GM12878 (cell line): ENCODE measurements around the gene C17orf113. TPM values are rescaled to one million over a fixed set of nuclear protein-coding genes. Genes with fewer than 3 reads are reported as not detected.

Experiments used
- ATAC-seq: fragments of 200-7000 bp; cut with Tn5 transposase; 3 replicates; pipeline ENCODE4 v1.9.1; 2020; ENCODE audit warnings: mild to moderate bottlenecking, moderate library complexity
- BruUV-seq: library from RNA; stranded (reverse); fragments of 400-500 nt; replicated peaks from 2 replicates; lab custom pipeline; 2021; lab: Mats Ljungman, UMichigan
- CTCF ChIA-PET: fragments of 300-600 bp; sonication (Branson Sonifier 250); formaldehyde crosslinking; extraction: SDS; loops from one replicate; lab custom pipeline; 2021; ENCODE audit warnings: inconsistent platforms; lab: Yijun Ruan, JAX
- POLR2A ChIA-PET: fragments of 350-600 bp; formaldehyde crosslinking; extraction: SDS; loops from one replicate; lab custom pipeline; 2021; ENCODE audit warnings: inconsistent platforms; lab: Charles Lee
- RAD21 ChIA-PET: fragments of 300-600 bp; sonication (Branson Sonifier 250); formaldehyde crosslinking; loops from one replicate; lab custom pipeline; 2023; ENCODE audit warnings: antibody characterized with exemption; ENCODE audit not compliant: unreplicated experiment; lab: Charles Lee
- SMC1A ChIA-PET: fragments of 300-600 bp; sonication (Branson Sonifier 250); formaldehyde crosslinking; loops from one replicate; lab custom pipeline; 2023; ENCODE audit not compliant: unreplicated experiment, uncharacterized antibody; lab: Charles Lee
- DNase-seq: peaks from one replicate; pipeline ENCODE4 v3.0.0-alpha.2; 2011; ENCODE audit warnings: low read depth, low spot score
- FAIRE-seq: peaks from 3 replicates; lab custom pipeline; 2011; peaks lifted over from hg19 to GRCh38; lab: Jason Lieb, UNC
- H2AFZ ChIP-seq: 2 replicates; pipeline ENCODE4 v1.6.0; 2011; ENCODE audit warnings: low read depth, low read length, control low read depth; ENCODE audit not compliant: control insufficient read depth
- H3K27ac ChIP-seq: 2 replicates; pipeline ENCODE4 v1.5.1; 2011; ENCODE audit warnings: control low read depth; ENCODE audit not compliant: control insufficient read depth, insufficient read depth
- H3K27me3 ChIP-seq, 2 experiments: replicated peaks in 1 of 2; 2 replicates each; pipeline versions ENCODE4 v1.6.0 to v1.6.1; 2011; ENCODE audit warnings: low read length in 1 of 2; ENCODE audit not compliant: control insufficient read depth in 2 of 2, insufficient read depth in 2 of 2
- H3K36me3 ChIP-seq, 2 experiments: 2 replicates each; pipeline ENCODE4 v1.5.1; 2011; ENCODE audit warnings: low read length in 1 of 2; ENCODE audit not compliant: control insufficient read depth in 2 of 2, insufficient read depth in 2 of 2
- H3K4me1 ChIP-seq: 2 replicates; pipeline ENCODE4 v1.6.1; 2011; ENCODE audit warnings: mild to moderate bottlenecking, low read length, moderate library complexity, mixed read lengths; ENCODE audit not compliant: control insufficient read depth, insufficient read depth
- H3K4me2 ChIP-seq: 2 replicates; pipeline ENCODE4 v1.6.0; 2011; ENCODE audit warnings: control low read depth; ENCODE audit not compliant: control insufficient read depth, insufficient read depth
- H3K4me3 ChIP-seq: fragments of 200-600 bp; sonication (generic); 2 replicates; pipeline ENCODE4 v1.5.1; 2016
- H3K79me2 ChIP-seq: 2 replicates; pipeline ENCODE4 v1.6.0; 2011; ENCODE audit warnings: low read length; ENCODE audit not compliant: control insufficient read depth, insufficient read depth
- H3K9ac ChIP-seq: 2 replicates; pipeline ENCODE4 v1.8.0; 2011; ENCODE audit warnings: low read length, control low read depth, mixed read lengths; ENCODE audit not compliant: control insufficient read depth, insufficient read depth
- H3K9me3 ChIP-seq: replicated peaks from 3 replicates; pipeline ENCODE4 v1.5.1; 2011; ENCODE audit warnings: mild to moderate bottlenecking, low read length; ENCODE audit not compliant: control insufficient read depth, insufficient read depth
- H4K20me1 ChIP-seq: 2 replicates; pipeline ENCODE4 v1.6.0; 2011; ENCODE audit not compliant: control insufficient read depth, insufficient read depth
- CREM ChIP-seq: IDR thresholded peaks from 2 replicates; pipeline ENCODE4 v1.6.1; 2014; ENCODE audit warnings: antibody characterized with exemption, low read depth
- E4F1 ChIP-seq: fragments of 450-650 bp; IDR thresholded peaks from 2 replicates; pipeline ENCODE4 v1.6.1; 2018; ENCODE audit warnings: borderline replicate concordance, mild to moderate bottlenecking; ENCODE audit not compliant: partially characterized antibody
- NFYA ChIP-seq: IDR thresholded peaks from 2 replicates; pipeline ENCODE4 v1.6.1; 2011; ENCODE audit warnings: low read depth, mild to moderate bottlenecking, low read length, improper control_type of control experiment, borderline replicate concordance
- RAD21 ChIP-seq: IDR thresholded peaks from 2 replicates; pipeline ENCODE4 v1.6.1; 2011; ENCODE audit warnings: mild to moderate bottlenecking, low read depth, low read length, moderate library complexity; ENCODE audit not compliant: insufficient read depth
- REST ChIP-seq: IDR thresholded peaks from 2 replicates; pipeline ENCODE4 v1.6.1; 2012; ENCODE audit warnings: mild to moderate bottlenecking, low read depth, low read length
- TCF7 ChIP-seq: IDR thresholded peaks from 2 replicates; pipeline ENCODE4 v1.6.1; 2014; ENCODE audit warnings: antibody characterized with exemption, borderline replicate concordance
- ZBTB40 ChIP-seq: fragments of 450-650 bp; IDR thresholded peaks from 2 replicates; pipeline ENCODE4 v1.6.1; 2016; ENCODE audit warnings: mild to moderate bottlenecking, moderate library complexity, borderline replicate concordance
- ZZZ3 ChIP-seq: IDR thresholded peaks from 2 replicates; pipeline ENCODE4 v1.6.1; 2011; ENCODE audit warnings: low read depth; ENCODE audit not compliant: control insufficient read depth, insufficient read length
- WGBS: methylation state at CpG from one replicate; pipeline ENCODE4 v1.1.6; 2016; ENCODE audit warnings: low lambda C conversion rate; ENCODE audit not compliant: insufficient replicate concordance, insufficient coverage; ENCODE audit errors: missing lambda C conversion rate; 5-methylcytosine and 5-hydroxymethylcytosine counted together
- in situ Hi-C: fragments of 300-500 bp; cut with MboI; formaldehyde crosslinking; loops from 9 replicates; pipeline ENCODE4 v1.14.3; 2018; ENCODE audit warnings: mixed read lengths
- intact Hi-C: fragments of 100-400 bp; cut with micrococcal nuclease; formaldehyde crosslinking; loops from one replicate; pipeline ENCODE4 v1.14.2; 2022; ENCODE audit not compliant: unreplicated experiment
- polyA plus RNA-seq, 11 experiments: library from polyadenylated mRNA; depleted of rRNA in 4 of 11; unstranded in 6 of 11; stranded (reverse) in 5 of 11; fragments of >200 nt; fragmentation: Nextera tagmentation in 4 of 11; fragmentation: Illumina TruSeq in 1 of 11; extraction: Ambion mirVana in 4 of 11; extraction: Trizol in 1 of 11; gene quantifications; 1 replicate in 1 of 11; 2 replicates in 10 of 11; pipeline versions ENCODE4 v1.2.1 to v1.2.3, GENCODE V29; 2011 to 2016; ENCODE audit warnings: inconsistent platforms in 2 of 11, missing spikeins in 2 of 11, low read depth in 1 of 11
- total RNA-seq, 4 experiments: library from RNA; depleted of rRNA in 3 of 4; stranded (reverse); fragments of >200 nt in 3 of 4; fragmentation: Illumina TruSeq in 1 of 4; extraction: Trizol in 1 of 4; gene quantifications; 2 replicates each; pipeline versions ENCODE4 v1.2.1 to v1.2.3, GENCODE V29; 2013 to 2021

C17orf113 gene
- total and polyA plus RNA-seq, 10 of the 15 experiments (the other 5 are each of a cell fraction or from before 2014, with no cell fraction given), result 0.03 to 0.17 (median 0.08) TPM; not detected in 3

- TF ChIP-seq RAD21 (no peak), REST (no peak), CREM (no peak), ZBTB40 (no peak), E4F1 (no peak), TCF7 (no peak), NFYA (no peak), ZZZ3 (no peak)
- in situ Hi-C loops, result no loop called here
- Histone ChIP-seq H3K9me3 (peaks cover 8% of the 10 kb centered on the region; the same call in 2 of the 3 replicates), H3K4me2 (no peak overlapping the region), H3K36me3 (no peaks in the 10 kb centered on the region), H3K27me3 (peaks cover 2 to 4% of the 10 kb centered on the region in 2 experiments), H3K9ac (no peak overlapping the region), H4K20me1 (no peaks in the 10 kb centered on the region), H3K79me2 (no peaks in the 10 kb centered on the region), H2AFZ (no peak overlapping the region), H3K4me3 (no peak overlapping the region), H3K4me1 (no peaks in the 10 kb centered on the region), H3K27ac (no peak overlapping the region)
- SMC1A ChIA-PET, result interaction anchor here (1.5 kb wide), 1 partner anchor 10 kb away, joined by 4 read pairs; no protein-coding TSS in a partner anchor
- RAD21 ChIA-PET, result interaction anchor here (1.1 kb wide), 1 partner anchor 30 kb away, joined by 3 read pairs; no protein-coding TSS in a partner anchor
- ATAC-seq (no peak), DNase-seq (no peak), FAIRE-seq (no peak)
- BruUV-seq, result no TSS peak
- intact Hi-C loops, result no loop called here
- POLR2A ChIA-PET, result interaction anchor here (1.2 kb wide), 1 partner anchor 11 kb away, joined by 4 read pairs; no protein-coding TSS in a partner anchor
- 27% methylated on average over 6 of the region's 6 CpGs for WGBS
- CTCF ChIA-PET, result interaction anchor here (1.3 to 2.8 kb wide), 2 partner anchors 11 to 30 kb away, joined by 3 to 15 read pairs; no protein-coding TSS in a partner anchor
These were observed 5.1 kb upstream of the C17orf113 start for GRCh38 chr17:42055496-42055895.
